ENCODE results near the gene FAS.

Gene FAS

DNA sequence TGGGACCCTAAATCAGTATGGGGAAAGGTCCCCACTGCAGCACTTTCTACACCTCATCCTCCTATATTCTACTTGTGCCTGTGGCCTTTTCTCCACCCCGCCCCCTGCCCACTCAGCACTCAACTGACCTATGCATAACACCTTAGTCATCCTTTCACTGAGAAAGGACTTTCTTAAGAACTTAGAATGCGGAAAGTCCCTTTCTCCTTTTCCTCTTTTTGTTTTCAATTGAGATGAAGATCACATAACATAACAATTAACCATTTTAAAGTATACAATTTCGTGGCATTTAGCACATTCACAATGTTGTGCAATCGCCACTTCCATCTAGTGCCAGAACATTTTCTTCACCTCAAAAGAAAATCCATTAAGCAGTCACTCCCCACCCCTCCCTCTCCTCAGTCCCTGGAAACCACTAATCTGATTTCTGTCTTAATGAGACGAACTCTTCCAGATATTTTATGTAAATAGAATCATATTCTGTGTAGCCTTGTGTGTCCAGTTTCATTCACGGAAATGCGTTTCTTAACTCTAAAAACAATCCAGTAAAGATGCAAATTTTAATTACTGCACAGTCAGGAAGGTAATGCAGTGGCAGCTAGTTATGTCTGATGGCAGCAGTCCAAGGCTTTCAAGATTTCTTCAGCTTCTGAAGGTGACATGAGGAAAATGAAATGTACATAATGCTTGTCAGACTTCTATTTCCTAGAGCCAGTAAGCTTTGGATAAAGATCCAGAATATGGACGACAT lies 41.7 kb downstream of the FAS start:
- TF ChIP-seq, protein P1, sequence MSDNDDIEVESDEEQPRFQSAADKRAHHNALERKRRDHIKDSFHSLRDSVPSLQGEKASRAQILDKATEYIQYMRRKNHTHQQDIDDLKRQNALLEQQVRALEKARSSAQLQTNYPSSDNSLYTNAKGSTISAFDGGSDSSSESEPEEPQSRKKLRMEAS (IDR thresholded peaks at IDR 0.05): no peak
- TF ChIP-seq CEBPB (IDR thresholded peaks at IDR 0.05) (peak; percentile 98), TCF12 (IDR thresholded peaks at IDR 0.05; ENCODE audit: low read depth) (0 out of 2 replicates have a peak, but pooled peaks have one; percentile 44), CREB1 (IDR thresholded peaks at IDR 0.05; ENCODE audit: low read depth) (no peak), EP300 (IDR thresholded peaks at IDR 0.05; ENCODE audit: borderline replicate concordance) (peak; percentile 30; the same call in 1 of the 2 replicates), FOXM1 (IDR thresholded peaks at IDR 0.05; ENCODE audit: borderline replicate concordance, low read depth) (no peak), TAF1 (IDR thresholded peaks at IDR 0.05; ENCODE audit: low read depth) (no peak), NFIC (IDR thresholded peaks at IDR 0.05) (peak; percentile 72), ZBTB7A (IDR thresholded peaks at IDR 0.05; ENCODE audit: low read depth) (no peak), RAD21 (IDR thresholded peaks at IDR 0.05; ENCODE audit: low read depth) (no peak)
- TF ChIP-seq, protein P2, sequence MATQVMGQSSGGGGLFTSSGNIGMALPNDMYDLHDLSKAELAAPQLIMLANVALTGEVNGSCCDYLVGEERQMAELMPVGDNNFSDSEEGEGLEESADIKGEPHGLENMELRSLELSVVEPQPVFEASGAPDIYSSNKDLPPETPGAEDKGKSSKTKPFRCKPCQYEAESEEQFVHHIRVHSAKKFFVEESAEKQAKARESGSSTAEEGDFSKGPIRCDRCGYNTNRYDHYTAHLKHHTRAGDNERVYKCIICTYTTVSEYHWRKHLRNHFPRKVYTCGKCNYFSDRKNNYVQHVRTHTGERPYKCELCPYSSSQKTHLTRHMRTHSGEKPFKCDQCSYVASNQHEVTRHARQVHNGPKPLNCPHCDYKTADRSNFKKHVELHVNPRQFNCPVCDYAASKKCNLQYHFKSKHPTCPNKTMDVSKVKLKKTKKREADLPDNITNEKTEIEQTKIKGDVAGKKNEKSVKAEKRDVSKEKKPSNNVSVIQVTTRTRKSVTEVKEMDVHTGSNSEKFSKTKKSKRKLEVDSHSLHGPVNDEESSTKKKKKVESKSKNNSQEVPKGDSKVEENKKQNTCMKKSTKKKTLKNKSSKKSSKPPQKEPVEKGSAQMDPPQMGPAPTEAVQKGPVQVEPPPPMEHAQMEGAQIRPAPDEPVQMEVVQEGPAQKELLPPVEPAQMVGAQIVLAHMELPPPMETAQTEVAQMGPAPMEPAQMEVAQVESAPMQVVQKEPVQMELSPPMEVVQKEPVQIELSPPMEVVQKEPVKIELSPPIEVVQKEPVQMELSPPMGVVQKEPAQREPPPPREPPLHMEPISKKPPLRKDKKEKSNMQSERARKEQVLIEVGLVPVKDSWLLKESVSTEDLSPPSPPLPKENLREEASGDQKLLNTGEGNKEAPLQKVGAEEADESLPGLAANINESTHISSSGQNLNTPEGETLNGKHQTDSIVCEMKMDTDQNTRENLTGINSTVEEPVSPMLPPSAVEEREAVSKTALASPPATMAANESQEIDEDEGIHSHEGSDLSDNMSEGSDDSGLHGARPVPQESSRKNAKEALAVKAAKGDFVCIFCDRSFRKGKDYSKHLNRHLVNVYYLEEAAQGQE (IDR thresholded peaks at IDR 0.05; ENCODE audit: low read depth): no peak
- TF ChIP-seq, protein P3, sequence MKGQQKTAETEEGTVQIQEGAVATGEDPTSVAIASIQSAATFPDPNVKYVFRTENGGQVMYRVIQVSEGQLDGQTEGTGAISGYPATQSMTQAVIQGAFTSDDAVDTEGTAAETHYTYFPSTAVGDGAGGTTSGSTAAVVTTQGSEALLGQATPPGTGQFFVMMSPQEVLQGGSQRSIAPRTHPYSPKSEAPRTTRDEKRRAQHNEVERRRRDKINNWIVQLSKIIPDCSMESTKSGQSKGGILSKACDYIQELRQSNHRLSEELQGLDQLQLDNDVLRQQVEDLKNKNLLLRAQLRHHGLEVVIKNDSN (IDR thresholded peaks at IDR 0.05): no peak

DNA sequence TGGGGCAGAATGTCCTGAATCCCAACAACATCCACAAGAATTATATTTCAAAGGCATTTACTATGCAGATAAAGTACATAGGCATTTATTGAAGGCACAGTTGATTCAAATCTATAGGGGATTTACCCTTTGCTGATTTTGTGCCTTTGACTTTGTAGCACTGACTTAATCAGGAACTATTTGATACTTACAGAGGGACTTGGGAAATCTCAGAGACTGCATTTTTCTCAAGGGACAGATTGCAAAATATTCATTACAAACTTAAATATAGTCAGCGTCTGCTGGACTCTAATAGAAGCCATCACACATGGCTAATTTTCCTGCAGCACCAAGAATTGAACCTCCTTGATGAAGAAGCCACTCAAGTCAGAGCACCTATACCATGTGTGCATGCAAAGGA lies 44.9 kb downstream of the FAS start:
- TF ChIP-seq NFIC (IDR thresholded peaks at IDR 0.05) (no peak), ZBTB7A (IDR thresholded peaks at IDR 0.05; ENCODE audit: low read depth) (no peak), RAD21 (IDR thresholded peaks at IDR 0.05; ENCODE audit: low read depth) (no peak), TCF12 (IDR thresholded peaks at IDR 0.05; ENCODE audit: low read depth) (no peak), CREB1 (IDR thresholded peaks at IDR 0.05; ENCODE audit: low read depth) (no peak), EGR1 (IDR thresholded peaks at IDR 0.05) (no peak), EP300 (IDR thresholded peaks at IDR 0.05; ENCODE audit: borderline replicate concordance) (no peak), TEAD4 (IDR thresholded peaks at IDR 0.05) (no peak), YY1 (IDR thresholded peaks at IDR 0.05; ENCODE audit: low read depth) (no peak), TAF1 (IDR thresholded peaks at IDR 0.05; ENCODE audit: low read depth) (no peak)
- TF ChIP-seq, protein P3 (IDR thresholded peaks at IDR 0.05): no peak
- TF ChIP-seq, protein P1 (IDR thresholded peaks at IDR 0.05): no peak
- TF ChIP-seq, protein P2 (IDR thresholded peaks at IDR 0.05; ENCODE audit: low read depth): no peak

DNA sequence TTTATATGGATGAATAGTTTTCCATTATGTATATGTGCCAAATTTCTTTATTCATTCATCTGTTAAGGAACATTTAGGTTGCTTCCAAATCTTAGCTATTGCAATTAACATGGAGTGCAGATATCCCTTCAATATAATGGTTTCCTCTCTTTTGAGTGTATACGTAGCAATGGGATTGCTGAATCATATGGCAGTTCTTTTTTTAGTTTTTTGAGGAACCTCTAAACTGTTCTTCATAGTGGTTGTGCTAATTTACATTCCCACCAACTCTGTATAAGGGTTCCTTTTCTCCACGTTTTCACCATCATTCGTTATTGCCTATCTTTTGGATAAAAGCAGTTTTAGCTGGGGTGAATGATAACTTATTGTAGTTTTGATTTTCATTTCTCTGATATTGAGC lies 46.5 kb downstream of the FAS start:
- TF ChIP-seq CREB1 (IDR thresholded peaks at IDR 0.05; ENCODE audit: low read depth): no peak
- TF ChIP-seq, protein P2 (IDR thresholded peaks at IDR 0.05; ENCODE audit: low read depth): no peak
- TF ChIP-seq, protein P1 (IDR thresholded peaks at IDR 0.05): no peak
- TF ChIP-seq FOXM1 (IDR thresholded peaks at IDR 0.05; ENCODE audit: borderline replicate concordance, low read depth): no peak
- no peak for TF ChIP-seq ZBTB7A (IDR thresholded peaks at IDR 0.05; ENCODE audit: low read depth)
- no peak for TF ChIP-seq TCF12 (IDR thresholded peaks at IDR 0.05; ENCODE audit: low read depth)
- TF ChIP-seq CEBPB (IDR thresholded peaks at IDR 0.05): no peak
- no peak for TF ChIP-seq TAF1 (IDR thresholded peaks at IDR 0.05; ENCODE audit: low read depth)
- no peak for TF ChIP-seq YY1 (IDR thresholded peaks at IDR 0.05; ENCODE audit: low read depth)
- TF ChIP-seq EP300 (IDR thresholded peaks at IDR 0.05; ENCODE audit: borderline replicate concordance): no peak
- TF ChIP-seq RAD21 (IDR thresholded peaks at IDR 0.05; ENCODE audit: low read depth): no peak
- TF ChIP-seq, protein P3 (IDR thresholded peaks at IDR 0.05): no peak
- TF ChIP-seq NFIC (IDR thresholded peaks at IDR 0.05): no peak
